Prostate gland (tissue), 2 donors: Measurements from ENCODE around the gene AKIRIN2.

Experiments
- POLR2A ChIP-seq: fragments of 450-650 bp; IDR thresholded peaks from one replicate; pipeline ENCODE4 v1.6.1; 2016; ENCODE audit warnings: antibody characterized with exemption, mild to moderate bottlenecking
- POLR2AphosphoS5 ChIP-seq: sonication (generic); formaldehyde crosslinking; IDR thresholded peaks from one replicate; pipeline ENCODE4 v1.6.1; 2017; ENCODE audit warnings: antibody characterized with exemption
- TF ChIP-seq, protein P1 (sequence below), 4 experiments: fragments of 200-600 bp in 2 of 4; fragments of 450-650 bp in 2 of 4; sonication (generic) in 2 of 4; IDR thresholded peaks; 1 replicate in 3 of 4; 2 replicates in 1 of 4; pipeline ENCODE4 v1.5.1; 2016 to 2019; ENCODE audit warnings: antibody characterized with exemption in 4 of 4, mild to moderate bottlenecking in 2 of 4, moderate library complexity in 2 of 4

DNA sequence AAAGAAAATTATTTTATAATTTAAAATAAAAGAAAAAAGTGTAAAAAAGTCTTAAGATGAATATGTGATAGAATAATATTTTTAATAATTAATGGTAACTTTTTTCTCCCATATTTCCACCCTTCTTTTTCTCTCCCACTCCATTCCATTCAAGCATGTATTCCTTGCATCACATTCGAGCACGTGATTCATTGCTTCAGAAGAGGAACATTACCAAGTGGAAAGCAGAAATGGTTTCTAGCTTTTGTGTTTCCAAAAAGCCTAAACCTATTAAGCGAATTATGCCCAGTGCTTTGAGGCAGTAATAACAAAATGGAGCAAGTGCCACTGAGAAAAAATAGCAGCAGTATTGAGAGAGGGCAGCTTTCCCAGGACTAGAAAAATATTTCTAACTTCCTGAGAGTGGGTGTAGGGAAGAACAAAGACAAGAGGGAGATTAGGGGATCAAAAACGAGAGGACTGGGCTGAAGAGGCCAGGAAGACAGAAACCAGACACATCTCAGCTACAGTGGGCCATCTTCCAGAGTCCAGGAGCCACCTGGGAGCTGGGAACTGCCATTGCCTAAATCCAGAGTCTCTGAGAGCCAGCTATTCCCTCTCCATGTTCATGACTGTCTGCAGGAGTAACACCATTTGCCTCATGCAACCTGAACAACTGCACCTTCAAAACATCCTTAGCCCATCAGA lies 15.0 kb upstream of the AKIRIN2 start:
- TF ChIP-seq, protein P1, sequence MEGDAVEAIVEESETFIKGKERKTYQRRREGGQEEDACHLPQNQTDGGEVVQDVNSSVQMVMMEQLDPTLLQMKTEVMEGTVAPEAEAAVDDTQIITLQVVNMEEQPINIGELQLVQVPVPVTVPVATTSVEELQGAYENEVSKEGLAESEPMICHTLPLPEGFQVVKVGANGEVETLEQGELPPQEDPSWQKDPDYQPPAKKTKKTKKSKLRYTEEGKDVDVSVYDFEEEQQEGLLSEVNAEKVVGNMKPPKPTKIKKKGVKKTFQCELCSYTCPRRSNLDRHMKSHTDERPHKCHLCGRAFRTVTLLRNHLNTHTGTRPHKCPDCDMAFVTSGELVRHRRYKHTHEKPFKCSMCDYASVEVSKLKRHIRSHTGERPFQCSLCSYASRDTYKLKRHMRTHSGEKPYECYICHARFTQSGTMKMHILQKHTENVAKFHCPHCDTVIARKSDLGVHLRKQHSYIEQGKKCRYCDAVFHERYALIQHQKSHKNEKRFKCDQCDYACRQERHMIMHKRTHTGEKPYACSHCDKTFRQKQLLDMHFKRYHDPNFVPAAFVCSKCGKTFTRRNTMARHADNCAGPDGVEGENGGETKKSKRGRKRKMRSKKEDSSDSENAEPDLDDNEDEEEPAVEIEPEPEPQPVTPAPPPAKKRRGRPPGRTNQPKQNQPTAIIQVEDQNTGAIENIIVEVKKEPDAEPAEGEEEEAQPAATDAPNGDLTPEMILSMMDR (IDR thresholded peaks at IDR 0.05) = no peak
- TF ChIP-seq POLR2A = no peak
- TF ChIP-seq POLR2AphosphoS5 = no peak
